ENCODE data around the gene ZNF428. TPM values are rescaled to one million over a fixed set of nuclear protein-coding genes. Genes with fewer than 3 reads are reported as not detected.

ZNF428 gene
- total and polyA plus RNA-seq, 2 of the 8 experiments (the other 6 are each of a cell fraction or from before 2014, with no cell fraction given) = 7.8 to 16.7 TPM

DNA sequence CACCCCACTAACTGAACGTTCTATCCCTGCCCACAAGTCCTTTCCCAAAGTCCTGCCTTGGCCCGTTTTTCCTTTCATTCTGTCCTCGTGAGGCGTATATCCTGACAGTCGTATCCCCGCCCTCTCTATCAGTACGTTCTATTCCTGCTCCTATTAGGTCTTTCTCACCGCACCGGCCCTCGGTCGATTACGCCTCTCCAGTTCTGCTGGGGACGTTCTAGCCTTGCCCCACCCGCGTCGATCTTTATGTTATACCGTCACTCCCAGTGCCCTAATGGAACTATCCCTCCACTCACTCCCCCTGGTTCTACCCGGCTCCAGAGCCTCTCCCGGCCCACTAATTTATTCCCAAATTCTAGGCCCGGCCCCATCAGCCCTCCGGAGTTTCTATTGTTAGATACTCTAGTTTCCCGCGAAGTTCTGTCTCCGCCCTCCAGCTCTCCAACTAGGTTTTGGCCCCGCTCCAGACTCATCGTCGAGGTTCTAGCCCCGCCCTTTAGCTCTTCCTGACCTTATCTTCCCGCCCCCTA is 48.5 kb upstream of the ZNF428 start:
- POLR2A ChIA-PET (ENCODE audit: partially characterized antibody) = interaction anchor here (0.6 to 2.2 kb wide), 9 partner anchors 8 to 87 kb away, joined by 3 to 6 read pairs (median 3); partner anchors contain the start of genes IRGQ, SMG9 and ZNF576
- H3K79me1 ChIP-seq (ENCODE audit: low read depth, low read length) = no peaks in the 10 kb centered on the region
- H3K27ac ChIP-seq (ENCODE audit: low read depth, low read length) = peak overlapping the region; percentile 62
- peak; percentile 37 to 72; a peak in 2 of 3 replicates for TF ChIP-seq POLR2A (IDR thresholded peaks at IDR 0.05; ENCODE audit: control extremely low read depth in 1 of 2, low read depth in 2 of 2, low read length in 2 of 2)
- TF ChIP-seq BACH1 (IDR thresholded peaks at IDR 0.05; ENCODE audit: low read length) = no peak
- TF ChIP-seq RBBP5 (IDR thresholded peaks at IDR 0.05; ENCODE audit: borderline replicate concordance, low read depth, low read length) = 0 out of 2 replicates have a peak, but pooled peaks have one; percentile 43
- no peak for TF ChIP-seq POU5F1 (IDR thresholded peaks at IDR 0.05; ENCODE audit: low read depth, low read length)
- no peak for TF ChIP-seq KDM5A (IDR thresholded peaks at IDR 0.05; ENCODE audit: low read length)
- no peak for TF ChIP-seq RXRA (IDR thresholded peaks at IDR 0.05; ENCODE audit: insufficient read depth, low read depth, low read length)
- TF ChIP-seq ASH2L (IDR thresholded peaks at IDR 0.05; ENCODE audit: low read length) = no peak
- no peak for TF ChIP-seq SP2 (IDR thresholded peaks at IDR 0.05; ENCODE audit: low read length)
- no peak for TF ChIP-seq MAFK (IDR thresholded peaks at IDR 0.05; ENCODE audit: low read depth, low read length)
- peak; percentile 62; the same call in 1 of the 2 replicates for TF ChIP-seq TAF1 (IDR thresholded peaks at IDR 0.05; ENCODE audit: low read depth, low read length)
- no peak for TF ChIP-seq TCF12 (IDR thresholded peaks at IDR 0.05; ENCODE audit: low read depth, low read length)
- TF ChIP-seq, protein P1, sequence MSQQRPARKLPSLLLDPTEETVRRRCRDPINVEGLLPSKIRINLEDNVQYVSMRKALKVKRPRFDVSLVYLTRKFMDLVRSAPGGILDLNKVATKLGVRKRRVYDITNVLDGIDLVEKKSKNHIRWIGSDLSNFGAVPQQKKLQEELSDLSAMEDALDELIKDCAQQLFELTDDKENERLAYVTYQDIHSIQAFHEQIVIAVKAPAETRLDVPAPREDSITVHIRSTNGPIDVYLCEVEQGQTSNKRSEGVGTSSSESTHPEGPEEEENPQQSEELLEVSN (IDR thresholded peaks at IDR 0.05) = 0 out of 2 replicates have a peak, but pooled peaks have one; percentile 14

More for the DNA sequence above, 48.5 kb upstream of the ZNF428 start:
- Histone ChIP-seq H3K79me2 (ENCODE audit: control insufficient read depth in 1 of 2, insufficient read depth in 2 of 2, low read length in 2 of 2) (no peaks in the 10 kb centered on the region), H2BK5ac (ENCODE audit: low read depth, low read length) (peak overlapping the region; percentile 87), H3K4ac (replicated peaks; ENCODE audit: insufficient read length, low read depth, low read length) (no peak overlapping the region), H3K23ac (ENCODE audit: insufficient read length) (no peak overlapping the region), H2BK15ac (ENCODE audit: low read length) (0 out of 2 replicates have a peak overlapping the region, but pooled peaks have one; percentile 31), H3K4me2 (ENCODE audit: insufficient read depth in 1 of 2, low read depth in 2 of 2, low read length in 2 of 2) (peak overlapping the region; percentile 69 to 75), H2BK20ac (ENCODE audit: low read length) (no peak overlapping the region), H4K8ac (ENCODE audit: extremely low read depth, insufficient read depth, low read length) (peak overlapping the region; percentile 97), H3K18ac (ENCODE audit: extremely low read depth, low read length) (peak overlapping the region; percentile 78), H3K4me3 (ENCODE audit: extremely low read depth in 1 of 4, insufficient read depth in 2 of 4, low read depth in 3 of 4, low read length in 4 of 4) (peak overlapping the region; percentile 49 to 64 (median 56)), H3K14ac (ENCODE audit: insufficient read length) (no peak overlapping the region), H3K36me3 (ENCODE audit: control insufficient read depth in 2 of 4, insufficient read depth in 4 of 4, low read length in 3 of 4) (peaks cover 0 to 13% (median 5%) of the 10 kb centered on the region in 4 experiments; a peak in 5 of 8 replicates), H3K27me3 (replicated peaks in 1 of 4; ENCODE audit: control insufficient read depth in 3 of 4, extremely low read depth in 1 of 4, insufficient read depth in 3 of 4, low read length in 3 of 4) (peaks cover 0 to 6% (median 2%) of the 10 kb centered on the region in 4 experiments; a peak in 3 of 7 replicates), H3K9ac (replicated peaks in 1 of 4; ENCODE audit: extremely low read depth in 1 of 4, low read depth in 3 of 4, low read length in 3 of 4) (peak overlapping the region; percentile 61 to 78 (median 74)), H3K9me3 (ENCODE audit: insufficient read depth in 2 of 2, low read depth in 1 of 2, low read length in 1 of 2) (no peaks in the 10 kb centered on the region), H3K56ac (replicated peaks; ENCODE audit: insufficient read length, low read depth, low read length) (no peak overlapping the region), H4K91ac (replicated peaks; ENCODE audit: insufficient read length, low read length) (peak overlapping the region; percentile 44), H4K20me1 (replicated peaks in 1 of 2; ENCODE audit: control insufficient read depth in 1 of 2, insufficient read depth in 2 of 2, low read length in 2 of 2) (no peaks in the 10 kb centered on the region), H3K23me2 (ENCODE audit: low read depth, low read length) (peaks cover 21% of the 10 kb centered on the region; the same call in 1 of the 2 replicates), H2BK12ac (ENCODE audit: low read depth, low read length) (peak overlapping the region; percentile 68; the same call in 1 of the 2 replicates), H4K5ac (ENCODE audit: insufficient read length, low read depth, low read length) (peak overlapping the region; percentile 23), H2AK5ac (ENCODE audit: low read depth, low read length) (no peak overlapping the region), H2AFZ (ENCODE audit: low read length) (peak overlapping the region; percentile 75), H3K4me1 (replicated peaks in 1 of 4; ENCODE audit: control insufficient read depth in 3 of 4, insufficient read depth in 4 of 4, low read length in 3 of 4) (peaks cover 8 to 15% (median 9%) of the 10 kb centered on the region in 4 experiments), H2BK120ac (replicated peaks; ENCODE audit: low read depth, low read length) (no peak overlapping the region)
- whole genome bisulfite sequencing, 2 experiments (ENCODE audit: extremely low coverage in 1 of 2, insufficient coverage in 1 of 2, insufficient read length in 1 of 2, insufficient replicate concordance in 2 of 2, low coverage in 1 of 2, low lambda C conversion rate in 2 of 2, missing lambda C conversion rate in 1 of 2) = 24% methylated on average over 29 of the region's 29 CpGs; no CpG with 5 or more reads in 1 of the 2 experiments
- CTCF ChIA-PET (ENCODE audit: partially characterized antibody) = interaction anchor here (0.5 to 2.5 kb wide), 24 partner anchors 9 to 1738 kb away, joined by 3 to 5 read pairs (median 3); partner anchors contain the start of gene ZNF428
- FAIRE-seq (no peak), DNase-seq (ENCODE audit: low read depth in 1 of 2, low spot score in 2 of 2) (no peak)
